COR-L47 (cell line): ENCODE measurements around the gene TMEM271.
"Not testable (repeated sequence)": the region's sequence is repeated elsewhere in the genome, so short reads cannot be mapped to it uniquely, and the experiment has no call there.

Source experiments
- DNase-seq: peaks from one replicate; lab custom pipeline; 2025; lab: John Stamatoyannopoulos, UW

TMEM271 gene

GRCh38 chr4:578451-579443 lies 2.7 kb upstream of the TMEM271 start:
- no peak for DNase-seq

DNA sequence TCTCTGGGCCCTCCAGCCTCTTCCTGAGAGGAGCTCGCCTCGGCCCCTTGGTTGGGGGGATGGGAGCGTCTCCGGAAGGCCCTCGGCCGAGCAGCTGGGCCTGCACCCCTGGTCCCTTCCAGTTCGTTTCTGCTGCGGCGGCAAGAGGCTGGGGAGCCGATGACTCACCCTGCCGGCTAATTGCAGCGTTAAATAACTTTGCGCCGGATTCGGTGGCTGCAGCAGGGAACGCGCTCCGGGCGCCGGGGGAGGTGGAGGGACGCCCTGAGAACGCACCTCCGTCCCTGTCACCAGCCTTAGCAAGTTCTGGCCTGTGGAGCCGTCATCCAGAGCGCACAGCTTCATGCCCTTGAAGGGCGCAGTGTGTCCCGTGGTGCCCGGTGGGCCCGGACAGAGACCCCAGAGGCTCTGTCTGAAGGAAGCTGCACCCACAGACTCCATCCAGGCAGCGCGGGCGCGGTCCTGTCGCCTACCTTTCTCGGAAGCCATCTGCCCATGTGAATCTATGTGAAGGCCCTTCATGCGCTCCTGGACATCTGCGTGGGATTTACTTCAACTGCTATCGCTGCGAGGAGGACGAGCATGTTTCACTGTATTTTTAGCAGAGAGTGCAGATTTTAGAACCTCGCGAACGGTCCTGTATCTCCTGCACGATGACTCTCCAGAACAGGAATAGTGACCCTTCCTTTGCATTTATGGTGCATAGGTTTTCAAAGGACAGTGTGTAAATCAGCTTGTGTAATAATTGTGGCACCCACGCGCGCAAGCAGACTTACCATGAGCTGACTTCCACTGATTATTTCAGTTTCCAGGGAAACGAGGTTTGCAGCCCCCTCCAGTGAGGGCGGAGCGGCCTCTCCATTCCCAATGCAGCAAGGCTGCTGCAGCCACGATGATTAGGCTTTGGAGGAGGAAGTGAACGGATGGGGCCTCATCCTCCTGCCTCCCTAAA lies 1.7 kb upstream of the TMEM271 start:
- peak; percentile 55 for DNase-seq

GRCh38 chr4:576991-577498 lies 950 bp upstream of the TMEM271 start:
- DNase-seq = no peak

- DNase-seq = peak; percentile 29
These were observed 584 bp downstream of the TMEM271 start for GRCh38 chr4:575281-576141.

DNA sequence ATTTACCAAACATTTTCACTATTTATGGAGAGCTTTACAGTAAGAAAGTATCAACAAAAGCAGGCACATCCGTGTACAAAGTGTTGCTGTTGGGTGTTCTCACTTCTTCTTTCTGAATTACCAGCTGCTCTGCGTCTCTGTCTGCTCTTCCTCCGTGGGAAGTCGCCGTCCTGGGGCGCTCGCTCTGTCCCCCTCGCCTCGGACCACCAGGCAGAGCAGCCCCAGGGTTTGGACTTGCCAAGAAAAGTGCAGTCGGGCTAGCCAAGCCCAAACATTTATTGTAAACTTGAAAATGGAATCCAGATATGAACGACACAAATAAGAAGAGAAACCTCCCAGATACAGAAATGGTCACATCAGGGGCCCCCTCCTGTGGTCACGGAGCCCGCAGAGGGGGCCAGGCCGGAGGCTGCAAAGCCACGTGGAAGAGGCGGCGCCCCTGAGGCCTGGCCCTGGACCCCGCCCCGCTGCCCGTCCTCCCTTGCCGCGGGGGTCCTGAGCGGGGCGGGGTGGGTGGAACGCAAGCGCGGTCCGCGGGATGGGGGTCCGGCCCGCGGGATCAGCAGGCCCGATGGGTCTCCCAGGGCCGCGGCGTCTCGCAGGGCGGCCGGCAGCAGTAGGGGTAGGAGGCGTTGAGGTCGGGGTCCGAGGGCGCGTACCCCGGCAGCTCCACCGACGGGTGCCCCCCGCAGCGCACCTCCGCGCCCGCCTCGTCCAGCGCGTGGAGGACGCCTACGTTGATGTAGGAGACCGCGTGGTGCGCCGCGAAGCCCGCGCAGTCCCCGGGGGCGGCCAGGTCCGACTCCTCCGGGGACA lies 1.5 kb downstream of the TMEM271 start:
- DNase-seq = no peak

DNA sequence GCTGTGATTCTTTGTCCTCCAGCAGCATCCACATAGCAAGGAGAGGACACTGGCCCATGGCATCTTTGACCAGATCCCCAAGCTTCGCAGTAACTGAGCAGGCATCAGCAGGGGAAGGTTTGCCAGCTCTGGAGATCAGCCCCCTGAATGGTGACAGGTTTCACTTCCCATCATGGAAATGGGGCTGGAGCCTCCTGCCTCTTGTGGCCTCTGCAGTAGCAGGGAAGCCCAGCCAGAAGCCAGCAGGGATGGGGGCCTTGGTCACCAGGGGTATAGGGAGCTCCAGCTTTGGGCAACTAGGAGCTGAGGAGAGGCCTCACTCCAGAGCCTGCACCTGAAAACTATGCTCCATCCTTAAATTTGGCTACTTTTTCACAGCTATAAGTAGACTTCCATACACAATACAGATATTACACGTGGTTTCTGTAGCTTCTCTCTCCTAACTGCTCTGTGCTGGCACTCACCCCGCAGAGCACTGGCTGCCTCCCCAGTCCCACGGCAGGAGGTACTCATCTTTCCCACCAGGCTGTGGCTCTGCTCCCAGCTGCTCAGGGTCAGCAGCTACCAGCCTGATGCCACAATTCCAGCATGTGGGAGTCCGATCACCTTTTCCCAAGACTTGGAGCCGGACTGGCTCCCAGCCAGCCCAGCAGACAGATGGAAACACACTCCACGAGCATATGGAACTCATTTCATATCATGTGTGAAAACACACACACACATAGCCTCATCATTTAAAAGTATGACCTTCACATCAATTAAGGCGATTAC lies 2.8 kb downstream of the TMEM271 start:
- peak; percentile 17 for DNase-seq

GRCh38 chr4:572594-572993 lies 3.5 kb downstream of the TMEM271 start:
- no peak for DNase-seq

- DNase-seq = no peak
These were observed 4.1 kb downstream of the TMEM271 start for GRCh38 chr4:571838-572572.

DNA sequence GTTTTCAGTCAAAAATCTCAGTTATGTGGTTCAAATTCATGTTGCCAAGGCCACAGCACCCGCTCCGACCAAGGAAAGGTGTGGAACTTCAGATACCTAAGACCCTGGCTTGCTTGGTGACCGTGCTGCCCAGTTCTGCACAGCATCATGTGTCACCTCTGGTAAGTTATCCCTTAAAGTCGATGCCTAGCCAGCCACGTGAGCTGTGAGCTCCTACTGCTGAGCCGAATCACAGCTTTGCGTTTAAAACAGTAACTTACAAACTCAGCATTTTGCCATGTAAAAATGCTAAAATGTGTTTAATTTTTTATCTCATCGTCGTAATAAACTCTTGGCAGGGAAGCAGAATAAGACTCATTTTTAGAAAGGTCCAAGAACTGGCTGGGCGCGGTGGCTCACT lies 5.3 kb downstream of the TMEM271 start:
- DNase-seq = no peak

DNA sequence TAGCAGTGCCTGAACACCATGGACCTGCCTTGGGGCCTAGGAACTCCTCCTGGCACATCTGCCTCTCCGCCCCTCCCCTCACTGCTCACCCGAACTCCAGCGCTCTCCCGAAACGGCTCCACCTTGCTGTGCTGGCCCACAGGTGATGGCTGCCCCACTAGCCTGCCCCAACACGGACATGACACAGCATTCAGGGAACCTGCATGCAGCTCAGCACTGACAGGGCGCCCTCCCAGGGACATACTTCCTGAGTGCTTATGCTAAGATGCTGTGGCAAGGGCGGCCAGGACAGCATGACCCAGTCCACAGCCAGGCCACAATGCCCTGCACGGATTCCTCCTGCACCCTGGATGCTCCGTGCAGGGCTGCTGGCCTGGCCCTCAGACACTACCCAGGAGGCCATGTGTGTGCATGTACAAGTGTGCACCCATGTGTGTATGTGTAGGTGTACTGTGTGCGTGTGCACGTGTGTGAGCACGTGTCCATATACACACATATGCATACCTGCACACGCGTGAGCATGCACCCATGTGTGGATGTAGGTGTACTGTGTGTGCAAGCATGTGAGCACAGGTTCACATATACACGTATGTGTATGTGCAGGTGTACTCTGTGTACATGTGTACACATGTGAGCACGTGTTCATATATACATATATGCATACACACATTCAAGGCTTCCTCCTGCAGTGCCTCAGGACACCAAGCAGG lies 6.0 kb downstream of the TMEM271 start:
- DNase-seq = no peak

DNA sequence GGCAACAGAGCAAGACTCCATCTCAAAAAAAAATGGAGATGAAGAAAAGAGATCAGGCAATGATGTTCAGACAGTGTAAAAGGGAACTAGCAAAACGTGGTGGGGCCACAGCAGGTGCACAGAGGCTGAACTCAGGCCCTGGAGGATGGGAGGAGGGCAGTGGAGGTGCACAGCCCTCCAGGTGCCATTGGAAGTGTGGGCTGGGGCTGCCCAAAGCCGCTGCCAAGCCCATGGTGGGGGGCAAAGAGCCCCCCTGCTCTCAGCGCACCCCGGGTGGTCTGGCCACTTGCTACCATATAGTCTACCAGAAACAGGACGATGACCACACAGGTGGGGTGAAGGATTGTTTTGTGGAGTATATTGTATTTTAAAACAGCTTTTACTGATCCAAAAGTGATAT lies 7.1 kb downstream of the TMEM271 start:
- DNase-seq = no peak

DNA sequence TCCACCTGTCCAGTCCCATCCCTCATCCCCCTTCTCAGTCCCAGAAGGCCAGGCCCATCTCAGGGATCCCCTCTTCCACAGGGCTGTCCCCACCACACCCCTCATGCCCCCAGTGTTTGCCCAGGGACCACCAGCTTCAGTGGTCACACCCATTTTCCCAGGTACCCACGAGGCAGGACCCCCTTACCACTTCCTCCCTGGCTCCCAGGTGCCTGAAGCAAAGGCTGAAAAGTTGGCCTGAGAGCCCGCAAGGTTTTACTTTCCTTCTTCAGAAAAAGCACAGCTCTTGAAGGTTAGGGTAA lies 7.8 kb downstream of the TMEM271 start:
- DNase-seq = no peak

DNA sequence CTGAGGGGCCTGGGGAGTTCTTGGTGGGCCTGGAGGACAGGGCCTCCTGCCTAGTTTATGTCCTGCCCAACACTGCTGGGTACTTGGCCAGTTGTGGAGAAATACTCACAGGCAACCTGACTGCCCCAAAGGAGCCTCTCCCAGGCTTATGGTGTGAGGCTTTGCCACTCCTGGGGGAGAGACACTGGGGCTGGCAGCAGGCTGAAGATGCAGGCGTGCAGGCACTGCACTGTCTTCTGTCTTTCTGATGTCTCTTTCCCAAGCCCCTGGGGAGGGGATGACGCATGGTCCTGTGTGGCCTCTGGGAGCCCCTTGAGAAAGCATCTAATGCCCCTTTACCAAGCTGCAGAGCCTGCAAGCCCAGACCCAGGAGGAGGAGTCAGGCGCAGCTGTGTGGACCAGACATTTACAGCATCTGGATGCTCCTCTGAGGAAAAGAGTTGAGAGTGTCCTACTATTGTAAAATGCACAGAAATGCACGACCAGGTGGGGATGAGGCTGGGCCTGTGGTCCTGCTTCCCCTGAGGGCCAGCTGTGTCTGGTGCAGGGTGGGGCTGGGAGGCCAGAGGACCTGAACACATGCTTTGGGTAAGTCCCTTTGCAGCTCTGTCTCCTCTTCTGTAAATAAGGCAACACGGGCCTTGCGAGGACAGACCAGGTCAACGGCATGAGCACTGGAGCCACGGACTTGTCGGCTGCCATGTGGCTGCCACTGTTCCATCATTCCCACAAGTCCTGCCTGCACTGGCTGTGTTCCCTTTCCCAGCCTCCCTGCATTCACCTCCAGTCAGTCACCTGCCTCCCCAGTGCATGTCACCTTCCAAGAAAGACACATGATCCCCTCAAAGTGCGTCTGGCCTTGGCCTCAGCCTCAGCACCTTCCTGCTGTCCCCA lies 8.4 kb downstream of the TMEM271 start:
- no peak for DNase-seq

DNA sequence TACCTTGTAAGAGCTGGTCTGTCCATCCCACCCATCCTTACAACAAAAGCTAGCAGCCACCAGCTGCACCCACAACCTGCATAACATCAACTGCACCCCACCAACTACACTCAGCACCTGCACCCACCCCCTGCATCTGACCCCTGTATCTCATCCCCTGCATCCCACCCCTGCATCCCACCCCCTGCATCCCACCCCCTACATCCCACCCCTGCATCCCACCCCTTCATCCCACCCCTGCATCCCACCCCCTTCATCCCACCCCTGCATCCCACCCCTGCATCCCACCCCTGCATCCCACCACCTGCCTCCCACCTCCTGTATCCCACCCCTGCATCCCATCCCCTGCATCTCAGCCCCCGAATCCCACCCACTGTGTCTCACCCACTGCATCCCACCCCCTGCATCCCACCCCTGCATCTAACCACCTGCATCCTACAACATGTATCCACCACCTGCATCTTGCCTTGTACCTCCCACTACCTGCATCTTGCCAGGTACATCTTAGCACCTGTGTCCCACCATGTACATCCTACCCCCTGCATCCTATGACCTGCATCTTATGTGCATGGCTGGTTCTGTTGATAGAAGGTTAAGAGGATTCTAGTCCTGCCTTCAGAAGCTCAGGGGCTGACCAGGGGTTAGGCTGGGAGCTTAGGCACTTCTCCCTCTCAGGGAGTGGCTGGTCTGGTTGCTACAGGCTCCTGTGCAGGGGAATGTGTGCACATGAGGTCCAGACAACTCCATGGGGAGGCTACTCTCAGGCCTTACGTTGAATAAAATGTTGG lies 9.4 kb downstream of the TMEM271 start:
- no peak for DNase-seq

DNA sequence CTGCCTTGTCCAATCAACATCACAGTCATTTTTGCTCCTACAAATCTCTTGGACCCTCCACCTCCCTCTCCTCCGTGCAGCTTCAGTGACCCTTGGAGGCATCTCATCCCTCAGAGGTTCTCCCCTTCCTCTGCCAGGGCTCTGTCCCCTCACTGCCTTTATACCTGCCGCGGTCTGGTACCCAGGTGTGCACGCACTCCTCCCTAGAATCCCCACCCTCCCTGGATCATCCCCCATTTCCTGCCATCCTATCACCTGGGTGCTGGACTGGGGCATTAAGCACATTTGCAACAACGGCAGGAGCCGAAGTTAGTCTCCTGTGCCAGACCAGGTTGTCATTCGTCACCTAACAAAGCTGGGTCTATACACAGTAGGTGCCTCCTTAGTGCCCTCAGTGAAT lies 10.1 kb downstream of the TMEM271 start:
- DNase-seq = no peak

- DNase-seq = not testable (repeated sequence)
These were observed 10.5 kb downstream of the TMEM271 start for GRCh38 chr4:565614-566013.

- not testable (repeated sequence) for DNase-seq
These were observed 13.6 kb downstream of the TMEM271 start for GRCh38 chr4:562458-562857.
